Fibroblast of lung (primary cell): Measurements from ENCODE around the gene ATG7. TPM values are rescaled to one million over a fixed set of nuclear protein-coding genes. Genes with fewer than 3 reads are reported as not detected.

Experiments
- DNase-seq, 2 donors: peaks; one replicate each; pipeline versions ENCODE4 v3.0.0 to v3.0.0-alpha.2; 2010; ENCODE audit warnings: low read depth in 2 of 2
- H2AFZ ChIP-seq: 2 replicates; pipeline ENCODE4 v1.5.1; 2012; ENCODE audit warnings: low read length, control low read depth, inconsistent platforms
- H3K27ac ChIP-seq: 2 replicates; pipeline ENCODE4 v1.5.1; 2011; ENCODE audit warnings: low read length, control low read depth; ENCODE audit not compliant: insufficient read depth
- H3K27me3 ChIP-seq: 2 replicates; pipeline ENCODE4 v1.5.1; 2011; ENCODE audit warnings: mild to moderate bottlenecking, low read length; ENCODE audit not compliant: control insufficient read depth, insufficient read depth
- H3K36me3 ChIP-seq: 2 replicates; pipeline ENCODE4 v1.5.1; 2011; ENCODE audit warnings: low read length; ENCODE audit not compliant: control insufficient read depth, insufficient read depth
- H3K4me1 ChIP-seq: 2 replicates; pipeline ENCODE4 v1.5.1; 2011; ENCODE audit warnings: low read length; ENCODE audit not compliant: control insufficient read depth, insufficient read depth; ENCODE audit errors: extremely low read depth
- H3K4me2 ChIP-seq: 2 replicates; pipeline ENCODE4 v1.5.1; 2011; ENCODE audit warnings: low read length, control low read depth; ENCODE audit not compliant: insufficient read depth; ENCODE audit errors: extremely low read depth
- H3K4me3 ChIP-seq, 4 experiments: fragments of 200-600 bp in 1 of 4; sonication (generic) in 1 of 4; replicated peaks in 1 of 4; 2 replicates each; pipeline ENCODE4 v1.5.1; 2011 to 2016; ENCODE audit warnings: low read length in 4 of 4, low read depth in 3 of 4, mild to moderate bottlenecking in 3 of 4, control low read depth in 2 of 4, inconsistent platforms in 1 of 4, mixed read lengths in 1 of 4; ENCODE audit not compliant: insufficient read depth in 1 of 4; ENCODE audit errors: control extremely low read depth in 1 of 4
- H3K79me2 ChIP-seq: 2 replicates; pipeline ENCODE4 v1.5.1; 2012; ENCODE audit warnings: mild to moderate bottlenecking, low read length, inconsistent platforms; ENCODE audit not compliant: control insufficient read depth, insufficient read depth
- H3K9ac ChIP-seq: 2 replicates; pipeline ENCODE4 v1.5.1; 2011; ENCODE audit warnings: mild to moderate bottlenecking, low read length, control low read depth; ENCODE audit not compliant: insufficient read depth
- H3K9me3 ChIP-seq: 2 replicates; pipeline ENCODE4 v1.5.1; 2012; ENCODE audit warnings: low read depth, low read length; ENCODE audit not compliant: control insufficient read depth, insufficient read depth
- H4K20me1 ChIP-seq: 2 replicates; pipeline ENCODE4 v1.5.1; 2011; ENCODE audit warnings: low read length; ENCODE audit not compliant: control insufficient read depth, insufficient read depth; ENCODE audit errors: extremely low read depth
- EZH2 ChIP-seq: IDR thresholded peaks from 2 replicates; pipeline ENCODE4 v1.5.1; 2012; ENCODE audit warnings: low read length, control low read depth, mild to moderate bottlenecking; ENCODE audit errors: missing control alignments
- polyA plus RNA-seq, 2 donors: library from polyadenylated mRNA; depleted of rRNA in 1 of 2; stranded (reverse) in 1 of 2; unstranded in 1 of 2; fragments of >200 nt; gene quantifications; 2 replicates each; pipeline ENCODE4 v1.2.1, GENCODE V29; 2011 to 2012; ENCODE audit warnings: missing spikeins in 1 of 2
- total RNA-seq: library from RNA; depleted of rRNA; stranded (reverse); fragments of >200 nt; gene quantifications from 2 replicates; pipeline ENCODE4 v1.2.1, GENCODE V29; 2014
- TF ChIP-seq, protein P1 (sequence below), 2 donors: IDR thresholded peaks in 1 of 2; conservative IDR thresholded peaks in 1 of 2; 1 replicate in 1 of 2; 2 replicates in 1 of 2; pipeline ENCODE4 v1.5.1; 2011 to 2012; ENCODE audit warnings: low read length in 2 of 2, control low read depth in 1 of 2, inconsistent platforms in 1 of 2, low read depth in 1 of 2, mild to moderate bottlenecking in 1 of 2

The ATG7 gene
- total and polyA plus RNA-seq, 2 donors (not counting 1 experiment from before 2014, with no cell fraction given): 50.8 to 56.5 TPM

DNA sequence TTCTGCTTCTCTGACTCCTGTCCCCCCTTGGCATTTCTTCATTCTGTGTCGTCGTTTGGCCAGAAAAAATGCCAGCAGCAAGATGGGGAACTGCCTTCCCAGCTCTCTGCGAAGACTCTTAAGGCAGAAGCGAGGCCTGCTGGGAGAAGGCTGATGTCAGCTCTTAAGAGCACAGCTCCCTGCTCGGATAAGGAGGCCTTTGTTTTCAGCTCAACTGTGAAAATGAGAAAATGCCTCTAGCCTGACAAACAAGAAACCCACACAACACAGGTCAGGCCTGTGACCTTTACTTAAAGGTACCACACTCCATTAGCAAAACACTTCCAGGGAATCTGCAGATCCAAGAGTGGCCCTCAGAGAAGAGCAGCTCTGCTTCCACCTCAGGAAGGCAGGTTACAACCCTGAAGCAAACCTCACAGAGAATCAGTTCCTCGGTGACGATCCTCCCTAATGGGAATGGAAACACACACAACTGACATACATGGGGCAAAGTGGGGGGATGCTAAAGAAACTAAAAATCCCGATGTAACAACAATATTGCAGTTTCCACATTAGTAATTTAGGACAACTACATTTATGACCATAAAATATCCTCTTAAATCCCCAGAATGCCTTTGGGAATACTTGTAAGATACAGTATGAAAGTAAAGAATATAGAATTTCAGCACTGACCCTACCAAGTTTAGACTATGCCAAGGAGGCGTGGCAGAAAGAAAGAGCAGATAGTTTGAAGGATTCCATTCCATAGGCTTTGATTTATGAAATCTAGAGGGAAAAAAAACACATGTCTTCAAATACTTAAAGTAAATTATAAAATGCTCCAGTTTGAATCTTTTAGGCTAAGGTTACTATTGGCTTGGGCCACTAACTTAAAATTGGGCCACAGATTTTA, 319.4 kb downstream of the ATG7 start:
- Histone ChIP-seq H4K20me1 (no peaks in the 10 kb centered on the region), H3K9me3 (no peaks in the 10 kb centered on the region), H3K27ac (peak overlapping the region; percentile 64), H3K9ac (peak overlapping the region; percentile 29), H3K4me1 (peaks cover 22% of the 10 kb centered on the region), H2AFZ (no peak overlapping the region), H3K27me3 (no peaks in the 10 kb centered on the region), H3K4me3 (no peak overlapping the region), H3K4me2 (peak overlapping the region; percentile 44), H3K79me2 (peaks cover 70% of the 10 kb centered on the region), H3K36me3 (no peaks in the 10 kb centered on the region)
- peak; percentile 73 to 96 for DNase-seq
- TF ChIP-seq, protein P1, sequence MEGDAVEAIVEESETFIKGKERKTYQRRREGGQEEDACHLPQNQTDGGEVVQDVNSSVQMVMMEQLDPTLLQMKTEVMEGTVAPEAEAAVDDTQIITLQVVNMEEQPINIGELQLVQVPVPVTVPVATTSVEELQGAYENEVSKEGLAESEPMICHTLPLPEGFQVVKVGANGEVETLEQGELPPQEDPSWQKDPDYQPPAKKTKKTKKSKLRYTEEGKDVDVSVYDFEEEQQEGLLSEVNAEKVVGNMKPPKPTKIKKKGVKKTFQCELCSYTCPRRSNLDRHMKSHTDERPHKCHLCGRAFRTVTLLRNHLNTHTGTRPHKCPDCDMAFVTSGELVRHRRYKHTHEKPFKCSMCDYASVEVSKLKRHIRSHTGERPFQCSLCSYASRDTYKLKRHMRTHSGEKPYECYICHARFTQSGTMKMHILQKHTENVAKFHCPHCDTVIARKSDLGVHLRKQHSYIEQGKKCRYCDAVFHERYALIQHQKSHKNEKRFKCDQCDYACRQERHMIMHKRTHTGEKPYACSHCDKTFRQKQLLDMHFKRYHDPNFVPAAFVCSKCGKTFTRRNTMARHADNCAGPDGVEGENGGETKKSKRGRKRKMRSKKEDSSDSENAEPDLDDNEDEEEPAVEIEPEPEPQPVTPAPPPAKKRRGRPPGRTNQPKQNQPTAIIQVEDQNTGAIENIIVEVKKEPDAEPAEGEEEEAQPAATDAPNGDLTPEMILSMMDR (conservative IDR thresholded peaks at IDR 0.05 in 1 of 2, IDR thresholded peaks at IDR 0.05 in 1 of 2; ENCODE audit: low read depth in 1 of 2, low read length in 2 of 2): no peak
- no peak for TF ChIP-seq EZH2

GRCh38 chr3:11592445-11593298, 320.5 kb downstream of the ATG7 start:
- H4K20me1 ChIP-seq: no peaks in the 10 kb centered on the region
- no peaks in the 10 kb centered on the region for H3K27me3 ChIP-seq
- peak in 1 of 2 donors; percentile 83 for DNase-seq
- no peak overlapping the region for H2AFZ ChIP-seq
- no peaks in the 10 kb centered on the region for H3K36me3 ChIP-seq
- H3K4me1 ChIP-seq: peaks cover 20% of the 10 kb centered on the region
- TF ChIP-seq EZH2: no peak
- TF ChIP-seq, protein P1 (conservative IDR thresholded peaks at IDR 0.05 in 1 of 2, IDR thresholded peaks at IDR 0.05 in 1 of 2; ENCODE audit: low read depth in 1 of 2, low read length in 2 of 2): no peak
- H3K9me3 ChIP-seq: no peaks in the 10 kb centered on the region
- peaks cover 70% of the 10 kb centered on the region for H3K79me2 ChIP-seq
- peak overlapping the region; percentile 64 for H3K27ac ChIP-seq
- no peak overlapping the region for H3K4me3 ChIP-seq
- H3K9ac ChIP-seq: peak overlapping the region; percentile 16
- peak overlapping the region; percentile 44 for H3K4me2 ChIP-seq
